HG03064 (cell line): ENCODE data around the gene NEUROD1.

Experiments
- ATAC-seq: cut with Tn5 transposase; IDR thresholded peaks from one replicate; pipeline ENCODE4 v1.9.1; 2021; ENCODE audit warnings: low read depth; ENCODE audit not compliant: unreplicated experiment

Gene NEUROD1

GRCh38 chr2:181643151-181643550 lies 37.2 kb downstream of the NEUROD1 start:
- ATAC-seq: no peak

GRCh38 chr2:181642086-181642485 lies 38.2 kb downstream of the NEUROD1 start:
- no peak for ATAC-seq

GRCh38 chr2:181639686-181640085 lies 40.6 kb downstream of the NEUROD1 start:
- no peak for ATAC-seq

- peak; percentile 70 for ATAC-seq
These were observed 47.5 kb downstream of the NEUROD1 start for GRCh38 chr2:181632733-181633401.

GRCh38 chr2:181628590-181629585 lies 51.4 kb downstream of the NEUROD1 start:
- no peak for ATAC-seq

GRCh38 chr2:181627545-181627944 lies 52.8 kb downstream of the NEUROD1 start:
- no peak for ATAC-seq

- no peak for ATAC-seq
These were observed 53.6 kb downstream of the NEUROD1 start for GRCh38 chr2:181626671-181627070.
